ENCODE results near the gene CARD9.

- TF ChIP-seq, protein P1, sequence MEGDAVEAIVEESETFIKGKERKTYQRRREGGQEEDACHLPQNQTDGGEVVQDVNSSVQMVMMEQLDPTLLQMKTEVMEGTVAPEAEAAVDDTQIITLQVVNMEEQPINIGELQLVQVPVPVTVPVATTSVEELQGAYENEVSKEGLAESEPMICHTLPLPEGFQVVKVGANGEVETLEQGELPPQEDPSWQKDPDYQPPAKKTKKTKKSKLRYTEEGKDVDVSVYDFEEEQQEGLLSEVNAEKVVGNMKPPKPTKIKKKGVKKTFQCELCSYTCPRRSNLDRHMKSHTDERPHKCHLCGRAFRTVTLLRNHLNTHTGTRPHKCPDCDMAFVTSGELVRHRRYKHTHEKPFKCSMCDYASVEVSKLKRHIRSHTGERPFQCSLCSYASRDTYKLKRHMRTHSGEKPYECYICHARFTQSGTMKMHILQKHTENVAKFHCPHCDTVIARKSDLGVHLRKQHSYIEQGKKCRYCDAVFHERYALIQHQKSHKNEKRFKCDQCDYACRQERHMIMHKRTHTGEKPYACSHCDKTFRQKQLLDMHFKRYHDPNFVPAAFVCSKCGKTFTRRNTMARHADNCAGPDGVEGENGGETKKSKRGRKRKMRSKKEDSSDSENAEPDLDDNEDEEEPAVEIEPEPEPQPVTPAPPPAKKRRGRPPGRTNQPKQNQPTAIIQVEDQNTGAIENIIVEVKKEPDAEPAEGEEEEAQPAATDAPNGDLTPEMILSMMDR (IDR thresholded peaks at IDR 0.05; ENCODE audit: low read depth, low read length, poor library complexity, severe bottlenecking) = no peak
- TF ChIP-seq EZH2phosphoT487 (IDR thresholded peaks at IDR 0.05; ENCODE audit: borderline replicate concordance, low read length) = no peak
These were observed 20.1 kb upstream of the CARD9 start for GRCh38 chr9:136393531-136393930.

Data from DOHH2 (cell line).